PC-9 (cell line): Measurements from ENCODE around the gene THY1. TPM values are rescaled to one million over a fixed set of nuclear protein-coding genes. Genes with fewer than 3 reads are reported as not detected.

Source experiments
- BruUV-seq: library from RNA; stranded (reverse); fragments of 400-500 nt; replicated peaks from 2 replicates; lab custom pipeline; 2021; lab: Mats Ljungman, UMichigan
- CTCF ChIA-PET: fragments of 300-600 bp; sonication (Branson Sonifier 250); formaldehyde crosslinking; loops from one replicate; lab custom pipeline; 2022; ENCODE audit warnings: antibody characterized with exemption; lab: Charles Lee
- POLR2A ChIA-PET: fragments of 300-600 bp; sonication (Branson Sonifier 250); formaldehyde crosslinking; loops from one replicate; lab custom pipeline; 2022; ENCODE audit warnings: antibody characterized with exemption; ENCODE audit not compliant: unreplicated experiment; lab: Charles Lee
- DNase-seq, 2 experiments: peaks; one replicate each; pipeline versions ENCODE4 v3.0.0 to v3.0.0-alpha.2; 2015 to 2022; ENCODE audit warnings: mixed read lengths in 1 of 2
- H2AFZ ChIP-seq: fragments of 200-600 bp; sonication (generic); 2 replicates; pipeline ENCODE4 v1.8.1; 2017; ENCODE audit warnings: antibody characterized with exemption
- H3F3A ChIP-seq: fragments of 200-600 bp; sonication (generic); 2 replicates; pipeline ENCODE4 v1.8.1; 2017; ENCODE audit warnings: antibody characterized with exemption, mild to moderate bottlenecking, low read depth; ENCODE audit not compliant: insufficient read depth
- H3K27ac ChIP-seq: fragments of 200-600 bp; sonication (generic); 2 replicates; pipeline ENCODE4 v1.6.1; 2016; ENCODE audit warnings: mixed run types
- H3K27me3 ChIP-seq: fragments of 200-600 bp; sonication (generic); 2 replicates; pipeline ENCODE4 v1.6.1; 2016; ENCODE audit warnings: low read depth, mixed run types; ENCODE audit not compliant: insufficient read depth
- H3K36me3 ChIP-seq: fragments of 200-600 bp; sonication (generic); 2 replicates; pipeline ENCODE4 v1.6.1; 2016; ENCODE audit warnings: low read depth, mixed run types
- H3K4me1 ChIP-seq: fragments of 200-600 bp; sonication (generic); replicated peaks from 2 replicates; pipeline ENCODE4 v1.6.1; 2016; ENCODE audit warnings: mixed run types; ENCODE audit not compliant: insufficient read depth
- H3K4me2 ChIP-seq: fragments of 200-600 bp; sonication (generic); 2 replicates; pipeline ENCODE4 v1.6.1; 2017; ENCODE audit warnings: mixed run types
- H3K4me3 ChIP-seq: fragments of 200-600 bp; sonication (generic); 2 replicates; pipeline ENCODE4 v1.6.1; 2016; ENCODE audit warnings: mixed run types
- H3K79me2 ChIP-seq: fragments of 200-600 bp; sonication (generic); 2 replicates; pipeline ENCODE4 v1.6.1; 2017; ENCODE audit warnings: low read depth, mixed run types
- H3K9me2 ChIP-seq: fragments of 200-600 bp; sonication (generic); 2 replicates; pipeline ENCODE4 v1.8.1; 2017; ENCODE audit warnings: mild to moderate bottlenecking; ENCODE audit not compliant: insufficient read depth
- H3K9me3 ChIP-seq: fragments of 200-600 bp; sonication (generic); 2 replicates; pipeline ENCODE4 v1.8.1; 2016; ENCODE audit warnings: low read depth; ENCODE audit not compliant: insufficient read depth
- H4K20me1 ChIP-seq: fragments of 200-600 bp; sonication (generic); 2 replicates; pipeline ENCODE4 v1.8.1; 2017; ENCODE audit not compliant: insufficient read depth
- EZH2 ChIP-seq: fragments of 200-600 bp; sonication (generic); IDR thresholded peaks from 2 replicates; pipeline ENCODE4 v1.8.0; 2017; ENCODE audit warnings: antibody characterized with exemption, low read depth
- intact Hi-C: fragments of 100-400 bp; cut with micrococcal nuclease; formaldehyde crosslinking; loops from one replicate; pipeline ENCODE4 v1.10.0; 2022; ENCODE audit not compliant: unreplicated experiment
- total RNA-seq: library from RNA; stranded (reverse); gene quantifications from 2 replicates; pipeline ENCODE4 v1.2.3, GENCODE V29; 2021
- TF ChIP-seq, protein P1 (sequence below): fragments of 200-600 bp; sonication (generic); conservative IDR thresholded peaks from 2 replicates; pipeline ENCODE4 v1.6.1; 2017; ENCODE audit warnings: mixed run types, antibody characterized with exemption, mild to moderate bottlenecking, moderate library complexity

THY1 gene
- total RNA-seq, 1 experiment from 2014 or later = not detected

DNA sequence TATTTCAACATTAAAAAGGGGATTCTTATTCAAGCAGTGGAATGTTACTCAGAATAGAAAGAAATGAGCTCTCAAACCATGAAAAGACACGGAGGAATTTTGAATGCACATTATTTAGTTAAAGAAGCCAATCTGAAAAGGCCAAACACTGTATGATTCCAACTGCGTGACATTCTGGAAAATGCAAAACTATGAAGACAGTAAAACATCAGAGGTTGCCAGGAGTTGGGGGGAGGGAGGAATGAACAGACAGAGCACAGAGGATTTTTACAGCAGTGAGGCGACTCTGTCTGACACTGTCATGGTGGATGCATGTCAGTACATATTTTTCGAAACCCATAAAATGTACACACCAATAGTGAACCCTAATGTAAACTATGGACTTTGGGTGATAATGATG lies 22.9 kb upstream of the THY1 start:
- ChIA-PET POLR2A (no interaction called here), CTCF (no interaction called here)
- Histone ChIP-seq H3K9me3 (no peaks in the 10 kb centered on the region), H3K4me2 (no peak overlapping the region), H3K79me2 (no peaks in the 10 kb centered on the region), H3K27me3 (no peaks in the 10 kb centered on the region), H3K9me2 (no peaks in the 10 kb centered on the region), H2AFZ (no peak overlapping the region), H3K36me3 (no peaks in the 10 kb centered on the region), H3K4me3 (no peak overlapping the region), H3K27ac (no peak overlapping the region), H4K20me1 (no peaks in the 10 kb centered on the region), H3K4me1 (no peaks in the 10 kb centered on the region), H3F3A (no peaks in the 10 kb centered on the region)
- DNase-seq = no peak
- TF ChIP-seq, protein P1, sequence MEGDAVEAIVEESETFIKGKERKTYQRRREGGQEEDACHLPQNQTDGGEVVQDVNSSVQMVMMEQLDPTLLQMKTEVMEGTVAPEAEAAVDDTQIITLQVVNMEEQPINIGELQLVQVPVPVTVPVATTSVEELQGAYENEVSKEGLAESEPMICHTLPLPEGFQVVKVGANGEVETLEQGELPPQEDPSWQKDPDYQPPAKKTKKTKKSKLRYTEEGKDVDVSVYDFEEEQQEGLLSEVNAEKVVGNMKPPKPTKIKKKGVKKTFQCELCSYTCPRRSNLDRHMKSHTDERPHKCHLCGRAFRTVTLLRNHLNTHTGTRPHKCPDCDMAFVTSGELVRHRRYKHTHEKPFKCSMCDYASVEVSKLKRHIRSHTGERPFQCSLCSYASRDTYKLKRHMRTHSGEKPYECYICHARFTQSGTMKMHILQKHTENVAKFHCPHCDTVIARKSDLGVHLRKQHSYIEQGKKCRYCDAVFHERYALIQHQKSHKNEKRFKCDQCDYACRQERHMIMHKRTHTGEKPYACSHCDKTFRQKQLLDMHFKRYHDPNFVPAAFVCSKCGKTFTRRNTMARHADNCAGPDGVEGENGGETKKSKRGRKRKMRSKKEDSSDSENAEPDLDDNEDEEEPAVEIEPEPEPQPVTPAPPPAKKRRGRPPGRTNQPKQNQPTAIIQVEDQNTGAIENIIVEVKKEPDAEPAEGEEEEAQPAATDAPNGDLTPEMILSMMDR = no peak
- TF ChIP-seq EZH2 = no peak
- BruUV-seq = no TSS peak
- intact Hi-C loops = no loop called here

DNA sequence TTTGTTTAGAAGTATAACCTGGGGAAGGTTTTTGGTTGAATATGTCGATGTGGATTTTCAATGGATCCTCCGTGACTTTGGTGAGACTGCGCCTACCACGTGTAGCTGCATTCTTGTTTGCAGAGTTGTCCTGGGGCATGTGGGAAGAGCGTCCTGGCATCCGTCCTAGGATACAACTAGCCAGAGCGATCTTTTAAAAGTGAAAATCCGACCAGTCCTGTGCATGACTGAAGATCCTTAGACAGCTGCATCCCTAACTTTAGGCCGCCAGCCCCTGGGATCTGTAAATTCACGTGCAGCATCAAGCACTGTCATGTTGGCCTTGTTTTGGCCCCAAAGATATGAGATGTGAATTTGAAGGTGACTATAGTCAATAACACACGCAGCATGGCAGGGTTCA lies 22.4 kb upstream of the THY1 start:
- CTCF ChIA-PET = no interaction called here
- Histone ChIP-seq H3K4me2 (no peak overlapping the region), H3K36me3 (no peaks in the 10 kb centered on the region), H3K27ac (no peak overlapping the region), H3K9me2 (no peaks in the 10 kb centered on the region), H2AFZ (no peak overlapping the region), H3K4me3 (no peak overlapping the region), H3K27me3 (no peaks in the 10 kb centered on the region), H4K20me1 (no peaks in the 10 kb centered on the region), H3F3A (no peaks in the 10 kb centered on the region), H3K4me1 (no peaks in the 10 kb centered on the region), H3K9me3 (no peaks in the 10 kb centered on the region), H3K79me2 (no peaks in the 10 kb centered on the region)
- intact Hi-C loops = no loop called here
- POLR2A ChIA-PET = no interaction called here
- no peak for DNase-seq
- TF ChIP-seq, protein P1 = no peak
- TF ChIP-seq EZH2 = no peak
- no TSS peak for BruUV-seq

DNA sequence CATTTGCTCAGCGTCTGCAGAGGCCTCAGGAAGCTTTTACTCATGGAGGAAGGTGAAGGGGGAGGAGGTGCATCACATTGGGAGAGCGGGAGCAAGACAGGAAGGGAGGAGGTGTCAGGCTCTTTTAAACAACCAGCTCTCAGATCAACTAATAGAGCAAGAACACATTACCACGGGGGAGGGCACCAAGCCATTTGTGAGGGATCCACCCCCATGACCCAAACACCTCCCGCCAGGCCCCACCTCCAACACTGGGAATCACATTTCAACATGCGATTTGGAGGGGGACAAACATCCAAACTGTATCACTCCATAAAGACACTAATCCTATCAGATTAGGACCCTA lies 18.9 kb upstream of the THY1 start:
- Histone ChIP-seq H3K4me2 (no peak overlapping the region), H2AFZ (no peak overlapping the region), H3K4me1 (no peaks in the 10 kb centered on the region), H3K79me2 (no peaks in the 10 kb centered on the region), H3K27me3 (no peaks in the 10 kb centered on the region), H3F3A (no peaks in the 10 kb centered on the region), H3K36me3 (no peaks in the 10 kb centered on the region), H3K27ac (no peak overlapping the region), H4K20me1 (no peaks in the 10 kb centered on the region), H3K4me3 (no peak overlapping the region), H3K9me2 (no peaks in the 10 kb centered on the region), H3K9me3 (no peaks in the 10 kb centered on the region)
- TF ChIP-seq EZH2 = no peak
- TF ChIP-seq, protein P1 = no peak
- CTCF ChIA-PET = no interaction called here
- DNase-seq = no peak
- intact Hi-C loops = no loop called here
- POLR2A ChIA-PET = no interaction called here
- no TSS peak for BruUV-seq
